Suprapubic skin (tissue), 4 donors: Measurements from ENCODE around the gene SRM.

Experiments
- CTCF ChIP-seq, 2 donors: fragments of 200-600 bp in 1 of 2; fragments of 450-650 bp in 1 of 2; sonication (generic) in 1 of 2; IDR thresholded peaks; one replicate each; pipeline ENCODE4 v1.5.1; 2016 to 2019; ENCODE audit warnings: antibody characterized with exemption in 2 of 2, mild to moderate bottlenecking in 1 of 2, moderate library complexity in 1 of 2
- POLR2A ChIP-seq, 2 donors: fragments of 450-650 bp; IDR thresholded peaks; one replicate each; pipeline ENCODE4 v1.6.1; 2017; ENCODE audit warnings: antibody characterized with exemption in 2 of 2, mild to moderate bottlenecking in 2 of 2, moderate library complexity in 2 of 2
- POLR2AphosphoS5 ChIP-seq, 3 donors: sonication (generic); formaldehyde crosslinking; IDR thresholded peaks; one replicate each; pipeline ENCODE4 v1.6.1; 2017; ENCODE audit warnings: antibody characterized with exemption in 3 of 3

GRCh38 chr1:11099310-11100148, 39.7 kb upstream of the SRM start, which contains the start of gene EXOSC10:
- TF ChIP-seq CTCF (IDR thresholded peaks at IDR 0.05) (no peak), POLR2AphosphoS5 (IDR thresholded peaks at IDR 0.05) (peak in 1 of 3 donors; percentile 30), POLR2A (IDR thresholded peaks at IDR 0.05) (no peak)
